ENCODE measurements around the gene OR13C2. TPM values are rescaled to one million over a fixed set of nuclear protein-coding genes. Genes with fewer than 3 reads are reported as not detected.
"Not testable (repeated sequence)": the region's sequence is repeated elsewhere in the genome, so short reads cannot be mapped to it uniquely, and the experiment has no call there.

OR13C2 gene
- not detected for polyA plus RNA-seq (ENCODE audit: low read depth in 6 of 6)

- H3K27ac Mint-ChIP-seq; H3K36me3 Mint-ChIP-seq; ATAC-seq (ENCODE audit: low read depth in 2 of 2); H3K27me3 Mint-ChIP-seq; H3K9me3 Mint-ChIP-seq; DNase-seq; H3K4me3 Mint-ChIP-seq; H3K4me1 Mint-ChIP-seq: not testable (repeated sequence)
These were observed at the start of gene OR13C2 for GRCh38 chr9:104605527-104605926. Gene OR13C2, minus strand, starts transcription at chr9:104605627. Its CDS starts 0 bp downstream, at chr9:104605627.

- DNase-seq (no peak), ATAC-seq (ENCODE audit: low read depth in 2 of 2) (no peak)
- H3K36me3 Mint-ChIP-seq = peaks cover 12 to 14% of the 10 kb centered on the region in 2 donors
- H3K27ac Mint-ChIP-seq = no peak overlapping the region
- H3K27me3 Mint-ChIP-seq = peaks cover 0 to 4% (median 0%) of the 10 kb centered on the region in 3 donors
- H3K4me1 Mint-ChIP-seq = no peaks in the 10 kb centered on the region
- no peak overlapping the region for H3K4me3 Mint-ChIP-seq
- H3K9me3 Mint-ChIP-seq = peaks cover 7 to 36% (median 21%) of the 10 kb centered on the region in 7 donors
These were observed 30.0 kb upstream of the OR13C2 start for GRCh38 chr9:104635456-104635855.

DNA sequence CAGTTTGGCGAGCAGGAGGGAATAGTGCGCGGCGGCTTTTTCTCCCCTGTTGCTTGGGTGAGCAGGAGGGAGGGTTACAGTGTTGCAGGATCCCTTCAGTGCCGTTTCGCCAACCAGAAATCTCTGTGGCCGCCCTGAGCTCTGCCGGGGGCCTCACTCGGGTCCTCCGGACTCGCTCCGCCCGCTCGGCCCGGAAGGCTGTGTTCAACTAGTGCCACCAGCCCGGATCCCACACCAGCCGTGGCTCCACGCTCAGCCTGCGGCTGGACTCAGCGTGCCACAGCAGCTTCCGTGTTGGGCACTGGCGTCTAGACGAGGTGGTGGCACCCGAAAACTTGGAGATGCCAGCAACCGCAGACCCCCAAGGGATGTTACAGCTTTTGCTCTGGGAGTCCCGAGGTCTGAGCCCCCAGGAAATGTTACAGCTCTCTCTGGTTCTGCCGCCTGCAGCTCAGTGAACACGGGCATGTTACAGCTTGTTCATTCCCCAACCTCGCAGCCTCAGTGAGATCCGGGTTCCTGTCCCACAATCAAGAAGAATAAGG lies 28.6 kb upstream of the OR13C2 start:
- Mint-ChIP-seq H3K9me3 (peaks cover 0 to 22% (median 10%) of the 10 kb centered on the region in 7 donors), H3K27me3 (peaks cover 0 to 4% (median 0%) of the 10 kb centered on the region in 3 donors), H3K36me3 (peaks cover 1 to 11% of the 10 kb centered on the region in 2 donors), H3K27ac (no peak overlapping the region), H3K4me1 (no peaks in the 10 kb centered on the region), H3K4me3 (no peak overlapping the region)
- DNase-seq = peak; percentile 2
- ATAC-seq (ENCODE audit: low read depth in 2 of 2) = no peak

GRCh38 chr9:104625964-104626363 lies 20.5 kb upstream of the OR13C2 start:
- not testable (repeated sequence) for H3K27me3 Mint-ChIP-seq; ATAC-seq (ENCODE audit: low read depth in 2 of 2); DNase-seq; H3K4me1 Mint-ChIP-seq; H3K4me3 Mint-ChIP-seq; H3K36me3 Mint-ChIP-seq; H3K27ac Mint-ChIP-seq
- peaks cover 9 to 28% (median 20%) of the 10 kb centered on the region in 7 donors for H3K9me3 Mint-ChIP-seq

DNA sequence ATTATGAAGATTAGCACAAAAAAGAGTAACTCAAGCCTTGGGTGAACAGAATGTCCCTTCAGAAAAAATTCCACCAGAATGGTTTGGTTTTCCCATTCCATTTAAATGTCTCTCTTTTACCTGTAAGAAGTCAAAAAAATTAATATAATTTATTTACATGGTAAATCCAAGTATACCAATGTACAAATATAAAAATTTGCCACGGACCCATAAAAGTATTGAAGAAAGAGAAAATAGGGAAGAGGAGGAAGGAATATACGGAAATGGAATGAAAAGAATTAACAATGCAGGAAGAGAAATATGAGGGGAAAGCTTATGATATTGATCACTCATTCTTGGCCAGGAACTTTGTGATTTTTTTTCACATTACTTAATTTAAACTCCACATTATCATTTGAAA lies 12.7 kb upstream of the OR13C2 start, which contains the start of gene OR13C9:
Gene OR13C9 (minus strand): TSS at position 101 of the 400 bp plus-strand sequence. CDS start 0 bp downstream, at position 101.
- Mint-ChIP-seq H3K4me3 (no peak within 1 kb of the TSS), H3K9me3 (peaks cover 0 to 10% (median 3%) of the 10 kb centered on the region in 7 donors), H3K4me1 (no peaks in the 10 kb centered on the region), H3K36me3 (no peaks in the 10 kb centered on the region), H3K27me3 (peaks cover 0 to 4% (median 0%) of the 10 kb centered on the region in 3 donors), H3K27ac (no peak within 1 kb of the TSS)
- ATAC-seq (ENCODE audit: low read depth in 2 of 2) = no peak
- DNase-seq = no peak

- H3K9me3 Mint-ChIP-seq = peaks cover 0 to 7% (median 2%) of the 10 kb centered on the region in 7 donors
- DNase-seq (no peak), ATAC-seq (ENCODE audit: low read depth in 2 of 2) (no peak)
- H3K4me3 Mint-ChIP-seq = no peak overlapping the region
- H3K36me3 Mint-ChIP-seq = no peaks in the 10 kb centered on the region
- peaks cover 0 to 4% (median 0%) of the 10 kb centered on the region in 3 donors for H3K27me3 Mint-ChIP-seq
- H3K27ac Mint-ChIP-seq = no peak overlapping the region
- no peaks in the 10 kb centered on the region for H3K4me1 Mint-ChIP-seq
These were observed 12.0 kb upstream of the OR13C2 start for GRCh38 chr9:104617418-104617817.

- Mint-ChIP-seq H3K27me3 (peaks cover 0 to 8% (median 0%) of the 10 kb centered on the region in 3 donors), H3K4me1 (no peaks in the 10 kb centered on the region), H3K9me3 (peaks cover 0 to 7% (median 0%) of the 10 kb centered on the region in 7 donors), H3K4me3 (no peak overlapping the region), H3K27ac (no peak overlapping the region), H3K36me3 (no peaks in the 10 kb centered on the region)
- DNase-seq = no peak
- ATAC-seq (ENCODE audit: low read depth in 2 of 2) = no peak
These were observed 5.8 kb upstream of the OR13C2 start for GRCh38 chr9:104611213-104611612.

- Mint-ChIP-seq H3K4me1 (no peaks in the 10 kb centered on the region), H3K27ac (no peak overlapping the region), H3K9me3 (no peaks in the 10 kb centered on the region), H3K4me3 (no peak overlapping the region), H3K27me3 (peaks cover 0 to 4% (median 0%) of the 10 kb centered on the region in 3 donors), H3K36me3 (no peaks in the 10 kb centered on the region)
- ATAC-seq (ENCODE audit: low read depth in 2 of 2) (no peak), DNase-seq (no peak)
These were observed 2.9 kb upstream of the OR13C2 start for GRCh38 chr9:104608336-104608735.

- Mint-ChIP-seq H3K36me3 (no peaks in the 10 kb centered on the region), H3K4me3 (no peak overlapping the region), H3K27ac (no peak overlapping the region), H3K4me1 (no peaks in the 10 kb centered on the region), H3K27me3 (no peaks in the 10 kb centered on the region), H3K9me3 (no peaks in the 10 kb centered on the region)
- ATAC-seq (ENCODE audit: low read depth in 2 of 2) (no peak), DNase-seq (no peak)
These were observed 725 bp upstream of the OR13C2 start for GRCh38 chr9:104606152-104606551.

DNA sequence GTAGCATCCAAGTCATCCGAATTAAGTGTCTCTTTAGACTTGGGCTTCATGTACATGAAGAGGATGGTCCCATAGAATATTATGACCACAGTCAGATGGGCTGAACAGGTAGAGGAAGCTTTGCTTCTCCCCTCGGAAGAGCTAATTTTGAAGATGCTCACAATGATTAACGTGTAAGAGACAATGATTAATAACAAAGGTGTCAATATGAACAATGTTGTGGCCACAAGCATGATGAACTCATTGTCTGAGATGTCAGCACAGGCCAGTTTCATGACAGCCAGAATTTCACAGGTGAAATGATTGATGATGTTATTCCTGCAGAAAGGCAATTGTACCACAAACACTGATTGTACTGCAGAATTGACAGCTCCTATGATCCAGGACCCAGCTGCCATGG lies 626 bp downstream of the OR13C2 start:
- H3K9me3 Mint-ChIP-seq = no peaks in the 10 kb centered on the region
- H3K36me3 Mint-ChIP-seq = no peaks in the 10 kb centered on the region
- no peaks in the 10 kb centered on the region for H3K4me1 Mint-ChIP-seq
- H3K27ac Mint-ChIP-seq = no peak overlapping the region
- no peak overlapping the region for H3K4me3 Mint-ChIP-seq
- no peaks in the 10 kb centered on the region for H3K27me3 Mint-ChIP-seq
- DNase-seq (no peak), ATAC-seq (ENCODE audit: low read depth in 2 of 2) (no peak)

DNA sequence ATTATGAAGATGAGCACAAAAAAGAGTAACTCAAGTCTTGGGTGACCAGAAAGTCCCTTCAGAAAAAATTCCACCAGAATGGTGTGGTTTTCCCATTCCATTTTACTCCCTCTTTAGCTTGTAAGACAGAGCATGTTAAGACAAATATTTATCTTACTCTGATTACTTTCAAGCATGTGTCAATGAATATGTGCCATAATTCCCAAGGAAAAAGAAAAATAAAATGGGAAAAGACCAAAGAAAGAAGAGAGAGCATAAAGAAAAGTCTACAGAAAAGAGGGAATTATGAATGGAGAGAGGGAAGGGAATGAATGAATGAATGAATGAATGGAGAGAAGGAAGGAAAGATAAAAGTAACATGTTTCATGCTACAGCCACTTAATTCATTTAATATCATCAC lies 6.1 kb downstream of the OR13C2 start, which contains the start of gene OR13C5:
Gene OR13C5 (minus strand): TSS at position 101 of the 400 bp plus-strand sequence. CDS start 0 bp downstream, at position 101.
- H3K36me3 Mint-ChIP-seq; H3K27ac Mint-ChIP-seq; H3K4me1 Mint-ChIP-seq; H3K9me3 Mint-ChIP-seq; ATAC-seq (ENCODE audit: low read depth in 2 of 2); DNase-seq; H3K27me3 Mint-ChIP-seq; H3K4me3 Mint-ChIP-seq: not testable (repeated sequence)

DNA sequence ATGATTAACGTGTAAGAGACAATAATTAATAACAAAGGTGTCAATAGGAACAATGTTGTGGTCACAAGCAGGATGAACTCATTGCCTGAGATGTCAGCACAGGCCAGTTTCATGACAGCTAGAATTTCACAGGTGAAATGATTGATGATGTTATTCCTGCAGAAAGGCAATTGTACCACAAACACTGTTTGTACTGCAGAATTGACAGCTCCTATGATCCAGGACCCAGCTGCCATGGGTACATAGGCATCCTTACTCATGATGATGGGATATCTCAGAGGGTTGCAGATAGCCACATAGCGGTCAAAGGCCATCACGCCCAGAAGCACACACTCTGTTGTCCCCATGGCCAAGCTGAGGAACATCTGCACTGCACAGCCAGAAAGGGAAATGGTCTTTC lies 6.7 kb downstream of the OR13C2 start:
- H3K36me3 Mint-ChIP-seq, H3K4me3 Mint-ChIP-seq: not testable (repeated sequence)

GRCh38 chr9:104589626-104590025 lies 15.8 kb downstream of the OR13C2 start:
- H3K27ac Mint-ChIP-seq = no peak overlapping the region
- peaks cover 7 to 26% (median 11%) of the 10 kb centered on the region in 7 donors for H3K9me3 Mint-ChIP-seq
- H3K4me3 Mint-ChIP-seq = no peak overlapping the region
- H3K36me3 Mint-ChIP-seq = no peaks in the 10 kb centered on the region
- ATAC-seq (ENCODE audit: low read depth in 2 of 2) (no peak), DNase-seq (no peak)
- peaks cover 0 to 6% (median 0%) of the 10 kb centered on the region in 3 donors for H3K27me3 Mint-ChIP-seq
- H3K4me1 Mint-ChIP-seq = no peaks in the 10 kb centered on the region

More for the DNA sequence above, 6.7 kb downstream of the OR13C2 start:
- not testable (repeated sequence) for H3K27me3 Mint-ChIP-seq; H3K27ac Mint-ChIP-seq; DNase-seq; ATAC-seq (ENCODE audit: low read depth in 2 of 2); H3K4me1 Mint-ChIP-seq; H3K9me3 Mint-ChIP-seq

DNA sequence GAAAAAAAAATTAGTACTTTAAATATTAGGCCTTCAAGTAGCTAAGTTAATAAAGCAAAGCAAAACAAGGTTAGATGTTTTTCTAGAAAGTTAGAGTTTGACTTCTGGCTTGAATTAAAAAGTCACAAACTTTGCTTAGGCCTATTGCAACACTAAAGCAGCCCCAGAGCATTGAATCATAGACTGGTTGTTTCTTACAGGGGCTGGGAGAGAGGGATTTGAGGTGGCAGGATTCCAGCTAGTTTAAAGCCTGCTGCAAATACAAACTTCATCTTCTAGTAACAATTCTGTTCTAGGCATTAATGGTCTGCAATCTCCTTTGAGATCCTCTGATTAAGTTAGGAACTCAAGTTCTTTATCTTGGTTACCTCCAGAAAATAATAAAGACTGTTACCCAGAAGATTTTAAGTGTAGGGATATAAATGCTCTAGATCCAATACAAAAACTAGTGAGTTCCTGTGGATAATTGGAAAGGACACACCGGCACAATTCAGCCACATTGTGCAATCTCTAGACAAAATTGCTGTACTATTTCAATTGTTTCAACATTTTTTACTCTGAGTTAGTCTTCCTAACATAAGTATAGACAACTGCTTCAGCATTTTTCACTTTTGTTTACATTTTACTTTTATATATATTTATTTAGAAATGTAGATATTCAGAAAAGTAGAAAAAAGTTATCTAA lies 18.8 kb downstream of the OR13C2 start:
- Mint-ChIP-seq H3K9me3 (no peaks in the 10 kb centered on the region), H3K4me1 (no peaks in the 10 kb centered on the region), H3K27me3 (no peaks in the 10 kb centered on the region)

More for the DNA sequence above, 18.8 kb downstream of the OR13C2 start:
- no peak for DNase-seq
- Mint-ChIP-seq H3K36me3 (no peaks in the 10 kb centered on the region), H3K4me3 (no peak overlapping the region), H3K27ac (no peak overlapping the region)
- ATAC-seq (ENCODE audit: low read depth in 2 of 2) = no peak
